HEK293T (cell line): ENCODE data around the gene NOL4L.

Experiments used
- CTCF ChIA-PET: fragments of 350-600 bp; formaldehyde crosslinking; extraction: SDS; loops from one replicate; lab custom pipeline; 2021; ENCODE audit warnings: antibody characterized with exemption, inconsistent platforms; lab: Yijun Ruan, JAX
- POLR2A ChIA-PET: fragments of 350-600 bp; formaldehyde crosslinking; extraction: SDS; loops from one replicate; lab custom pipeline; 2020; ENCODE audit warnings: antibody characterized with exemption, inconsistent platforms; lab: Yijun Ruan, JAX
- DNase-seq: peaks from one replicate; pipeline ENCODE4 v3.0.0; 2012; ENCODE audit warnings: mixed read lengths; ENCODE audit errors: extremely low spot score
- ARNT ChIP-seq: fragments of 450-650 bp; IDR thresholded peaks from 2 replicates; pipeline ENCODE4 v1.6.1; 2017; ENCODE audit warnings: mild to moderate bottlenecking
- BHLHE40 ChIP-seq: fragments of 450-650 bp; IDR thresholded peaks from 2 replicates; pipeline ENCODE4 v1.6.1; 2016; ENCODE audit warnings: mild to moderate bottlenecking, moderate library complexity, borderline replicate concordance
- CTBP1 ChIP-seq: fragments of 450-650 bp; IDR thresholded peaks from 2 replicates; pipeline ENCODE4 v1.6.1; 2016; ENCODE audit warnings: borderline replicate concordance
- ELF4 ChIP-seq: fragments of 450-650 bp; IDR thresholded peaks from 2 replicates; pipeline ENCODE4 v1.6.1; 2017; ENCODE audit warnings: antibody characterized with exemption
- FOXA1 ChIP-seq: fragments of 450-650 bp; IDR thresholded peaks from 2 replicates; pipeline ENCODE4 v1.6.1; 2016; ENCODE audit warnings: mild to moderate bottlenecking
- FOXK2 ChIP-seq: fragments of 450-650 bp; IDR thresholded peaks from 2 replicates; pipeline ENCODE4 v1.6.1; 2016; ENCODE audit warnings: mild to moderate bottlenecking
- FOXM1 ChIP-seq: fragments of 450-650 bp; IDR thresholded peaks from 2 replicates; pipeline ENCODE4 v1.6.1; 2017; ENCODE audit warnings: mild to moderate bottlenecking, borderline replicate concordance
- HDGF ChIP-seq: fragments of 450-650 bp; IDR thresholded peaks from 2 replicates; pipeline ENCODE4 v1.6.1; 2017; ENCODE audit warnings: antibody characterized with exemption, borderline replicate concordance
- L3MBTL2 ChIP-seq: fragments of 450-650 bp; conservative IDR thresholded peaks from 2 replicates; pipeline ENCODE4 v1.6.1; 2016; ENCODE audit warnings: mild to moderate bottlenecking
- LEF1 ChIP-seq: fragments of 450-650 bp; IDR thresholded peaks from 2 replicates; pipeline ENCODE4 v1.6.1; 2017; ENCODE audit warnings: mild to moderate bottlenecking, borderline replicate concordance
- NFRKB ChIP-seq: fragments of 450-650 bp; IDR thresholded peaks from 2 replicates; pipeline ENCODE4 v1.6.1; 2016; ENCODE audit warnings: mild to moderate bottlenecking, moderate library complexity
- SP1 ChIP-seq: fragments of 450-650 bp; IDR thresholded peaks from 2 replicates; pipeline ENCODE4 v1.6.1; 2017
- SUZ12 ChIP-seq: fragments of 450-650 bp; IDR thresholded peaks from 2 replicates; pipeline ENCODE4 v1.6.1; 2016; ENCODE audit warnings: mild to moderate bottlenecking
- TARDBP ChIP-seq: fragments of 450-650 bp; IDR thresholded peaks from 2 replicates; pipeline ENCODE4 v1.6.1; 2016
- ZNF384 ChIP-seq: fragments of 450-650 bp; IDR thresholded peaks from 2 replicates; pipeline ENCODE4 v1.6.1; 2016
- TF ChIP-seq, protein P1 (sequence below): fragments of 450-650 bp; IDR thresholded peaks from 2 replicates; pipeline ENCODE4 v1.6.1; 2016

The NOL4L gene

DNA sequence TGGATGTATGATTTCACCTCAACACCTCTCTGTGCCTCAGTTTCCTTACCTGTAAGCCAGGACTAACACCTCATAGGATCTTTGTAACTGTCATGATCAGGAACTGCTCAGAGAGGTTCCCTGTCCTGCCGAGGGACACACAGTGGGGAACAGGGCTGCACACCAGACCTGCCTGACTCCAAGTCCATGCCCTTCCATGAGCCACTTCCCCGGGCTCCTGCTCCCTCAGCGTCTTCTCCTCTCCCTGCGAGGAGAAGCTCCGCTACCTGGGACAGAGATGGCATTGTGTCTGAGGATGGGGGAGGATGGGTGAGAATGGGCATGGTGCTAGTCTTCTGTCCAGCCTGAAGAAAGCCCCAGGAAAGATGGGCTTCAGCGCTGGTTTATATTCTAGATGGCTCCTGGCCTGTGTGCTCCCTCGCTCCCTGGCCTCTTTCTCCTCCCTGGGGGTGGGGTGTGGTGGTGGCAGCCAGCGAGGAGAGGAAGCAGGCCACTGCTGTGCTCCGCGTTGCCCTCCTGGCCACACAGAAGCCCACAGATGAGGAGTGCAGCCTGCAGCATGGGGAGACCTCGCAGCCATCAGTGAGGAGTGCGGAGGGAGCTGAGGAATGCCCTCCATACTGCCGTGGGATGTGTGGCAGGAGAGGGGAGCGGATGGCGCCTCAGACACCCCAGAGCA lies 67.1 kb downstream of the NOL4L start:
- CTCF ChIA-PET = no interaction called here
- POLR2A ChIA-PET = no interaction called here

DNA sequence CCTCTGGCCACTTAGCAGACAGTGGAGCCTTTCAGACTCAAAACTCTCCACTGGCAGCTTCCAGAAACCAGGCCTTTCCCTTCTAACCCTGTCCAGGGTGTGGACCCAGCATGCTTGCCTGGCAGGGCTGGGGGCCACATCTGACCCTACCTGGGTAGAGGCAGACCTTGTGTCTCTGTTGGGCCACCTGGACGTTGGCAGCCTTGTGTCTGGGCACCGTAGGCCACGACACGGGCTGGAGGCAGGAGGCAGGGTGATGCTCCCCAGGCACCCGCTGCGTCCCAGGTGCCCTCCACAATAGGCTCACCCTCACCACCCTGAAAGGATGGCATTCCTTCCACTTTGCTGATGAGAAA lies 67.6 kb downstream of the NOL4L start:
- CTCF ChIA-PET = no interaction called here
- no peak for DNase-seq
- no peak for TF ChIP-seq LEF1
- POLR2A ChIA-PET = no interaction called here

More for the DNA sequence above, 67.1 kb downstream of the NOL4L start:
- DNase-seq = no peak
- TF ChIP-seq FOXK2 = no peak
- TF ChIP-seq L3MBTL2 = no peak
- no peak for TF ChIP-seq BHLHE40
- TF ChIP-seq CTBP1 = no peak
- TF ChIP-seq, protein P1, sequence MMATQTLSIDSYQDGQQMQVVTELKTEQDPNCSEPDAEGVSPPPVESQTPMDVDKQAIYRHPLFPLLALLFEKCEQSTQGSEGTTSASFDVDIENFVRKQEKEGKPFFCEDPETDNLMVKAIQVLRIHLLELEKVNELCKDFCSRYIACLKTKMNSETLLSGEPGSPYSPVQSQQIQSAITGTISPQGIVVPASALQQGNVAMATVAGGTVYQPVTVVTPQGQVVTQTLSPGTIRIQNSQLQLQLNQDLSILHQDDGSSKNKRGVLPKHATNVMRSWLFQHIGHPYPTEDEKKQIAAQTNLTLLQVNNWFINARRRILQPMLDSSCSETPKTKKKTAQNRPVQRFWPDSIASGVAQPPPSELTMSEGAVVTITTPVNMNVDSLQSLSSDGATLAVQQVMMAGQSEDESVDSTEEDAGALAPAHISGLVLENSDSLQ = no peak
- TF ChIP-seq FOXA1 = no peak
- no peak for TF ChIP-seq FOXM1
- no peak for TF ChIP-seq LEF1
- TF ChIP-seq ARNT = no peak
- TF ChIP-seq SP1 = no peak
- TF ChIP-seq NFRKB = no peak
- TF ChIP-seq ELF4 = no peak
- TF ChIP-seq TARDBP = no peak
- TF ChIP-seq HDGF = no peak
- TF ChIP-seq SUZ12 = no peak

DNA sequence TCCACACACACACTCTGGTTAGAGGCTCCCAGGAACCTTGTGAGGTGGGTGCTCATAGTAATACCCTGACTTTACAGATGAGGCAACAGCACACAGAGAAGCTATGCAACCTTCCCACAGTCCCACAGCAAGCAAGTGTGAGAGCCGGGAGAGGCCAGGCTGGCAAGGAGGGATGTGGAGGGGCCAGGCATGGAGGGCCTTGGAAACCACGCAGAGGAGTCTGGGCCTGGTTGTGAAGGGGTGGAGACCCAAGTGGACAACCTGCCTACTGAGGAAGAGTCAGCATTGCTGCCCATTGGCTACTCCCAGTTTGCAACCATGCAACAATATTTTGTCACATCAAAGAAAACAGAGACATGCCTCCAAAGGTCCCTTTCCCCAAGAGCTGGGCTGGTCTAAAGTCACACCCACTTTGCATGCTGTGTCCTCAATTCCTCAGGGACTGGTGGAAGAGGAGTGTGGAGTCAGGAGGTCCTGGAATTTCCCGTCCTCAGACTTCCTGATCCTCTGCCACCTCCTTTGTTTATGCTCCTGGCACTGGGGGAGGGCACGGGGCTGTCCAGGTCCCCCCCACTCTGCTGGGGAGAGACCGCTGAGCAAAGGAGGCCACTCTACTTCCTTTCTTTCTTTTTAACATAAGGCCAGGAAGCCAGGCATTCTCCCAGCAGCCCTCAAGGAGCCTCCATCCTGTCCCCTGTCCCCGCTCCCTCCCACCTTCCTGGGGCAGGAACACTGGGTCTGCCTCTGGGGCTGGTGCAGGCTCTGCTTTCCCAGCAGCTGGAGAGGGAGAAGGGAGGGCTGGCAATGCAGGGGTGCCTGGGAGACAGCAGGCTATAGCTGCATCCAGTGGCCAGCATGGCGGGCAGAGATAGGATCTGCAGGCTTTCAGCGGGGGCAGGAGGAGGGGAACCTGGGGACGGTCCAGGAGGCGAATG lies 68.3 kb downstream of the NOL4L start:
- CTCF ChIA-PET = no interaction called here
- POLR2A ChIA-PET = no interaction called here
- TF ChIP-seq CTBP1 = no peak
- no peak for TF ChIP-seq ARNT
- no peak for TF ChIP-seq FOXM1
- TF ChIP-seq SP1 = no peak
- no peak for TF ChIP-seq HDGF
- TF ChIP-seq LEF1 = no peak
- TF ChIP-seq ZNF384 = no peak
- no peak for TF ChIP-seq FOXA1
- TF ChIP-seq L3MBTL2 = no peak
- TF ChIP-seq BHLHE40 = no peak
- no peak for TF ChIP-seq NFRKB
- TF ChIP-seq SUZ12 = no peak
- no peak for TF ChIP-seq ELF4
- TF ChIP-seq TARDBP = no peak
- no peak for TF ChIP-seq FOXK2
- DNase-seq = no peak

DNA sequence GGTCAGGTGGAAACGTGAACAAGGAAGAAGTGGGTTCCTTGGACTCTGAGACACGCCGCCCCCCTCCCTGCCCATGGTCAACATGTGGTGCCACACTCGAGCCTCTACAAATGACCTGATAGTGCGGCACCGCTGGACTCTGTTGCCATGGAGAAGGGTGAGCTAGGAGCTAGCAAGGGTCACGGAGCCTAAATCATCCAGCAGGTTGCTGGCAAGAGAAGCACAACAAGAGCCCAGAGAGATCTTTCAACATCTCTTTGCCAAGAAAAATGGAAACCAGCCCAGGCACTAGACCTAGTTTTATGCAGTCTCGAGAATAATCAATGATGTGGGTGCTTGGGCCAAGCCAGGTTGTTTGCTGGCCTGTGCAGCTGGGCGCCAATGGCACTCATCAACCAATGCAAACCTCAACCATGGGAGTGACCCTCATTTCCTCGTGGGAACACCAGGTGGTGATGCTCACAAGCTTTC lies 69.5 kb downstream of the NOL4L start:
- TF ChIP-seq L3MBTL2 (no peak), HDGF (no peak), BHLHE40 (no peak), SUZ12 (no peak), LEF1 (no peak), ELF4 (no peak), FOXM1 (no peak), ARNT (no peak), SP1 (no peak), NFRKB (no peak)
- CTCF ChIA-PET = interaction anchor here (0.6 to 1.0 kb wide), 3 partner anchors 8 to 148 kb away, joined by 4 to 5 read pairs (median 4); no protein-coding TSS in a partner anchor
- DNase-seq = no peak
- POLR2A ChIA-PET = no interaction called here

DNA sequence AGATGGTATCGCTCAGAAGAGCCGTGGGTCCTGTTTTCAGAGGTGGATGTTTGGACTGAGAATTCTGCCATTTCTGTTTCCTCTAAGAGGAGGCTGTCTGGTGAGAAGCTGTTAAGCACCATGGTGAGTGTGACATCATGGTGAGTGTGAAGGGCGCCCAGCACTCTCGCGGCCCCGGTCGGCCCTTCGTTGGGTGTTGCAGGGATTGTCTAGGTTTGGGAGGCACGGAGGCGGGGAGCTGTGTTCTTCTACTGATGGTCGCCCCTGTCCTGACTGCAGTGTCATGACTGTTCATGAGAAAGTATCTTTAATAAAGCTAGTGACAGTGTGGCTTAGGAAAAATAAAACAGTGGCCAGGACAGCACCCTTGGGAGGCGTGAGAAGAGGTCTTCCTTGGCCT lies 70.4 kb downstream of the NOL4L start:
- POLR2A ChIA-PET = no interaction called here
- TF ChIP-seq HDGF (no peak), SP1 (no peak), NFRKB (no peak), TARDBP (no peak), FOXK2 (no peak), CTBP1 (no peak), ELF4 (no peak), BHLHE40 (no peak), L3MBTL2 (no peak), LEF1 (no peak), FOXM1 (no peak)
- TF ChIP-seq, protein P1 = no peak
- no peak for DNase-seq
- CTCF ChIA-PET = interaction anchor here (0.9 to 1.0 kb wide), 2 partner anchors 9 to 140 kb away, joined by 4 read pairs; no protein-coding TSS in a partner anchor

DNA sequence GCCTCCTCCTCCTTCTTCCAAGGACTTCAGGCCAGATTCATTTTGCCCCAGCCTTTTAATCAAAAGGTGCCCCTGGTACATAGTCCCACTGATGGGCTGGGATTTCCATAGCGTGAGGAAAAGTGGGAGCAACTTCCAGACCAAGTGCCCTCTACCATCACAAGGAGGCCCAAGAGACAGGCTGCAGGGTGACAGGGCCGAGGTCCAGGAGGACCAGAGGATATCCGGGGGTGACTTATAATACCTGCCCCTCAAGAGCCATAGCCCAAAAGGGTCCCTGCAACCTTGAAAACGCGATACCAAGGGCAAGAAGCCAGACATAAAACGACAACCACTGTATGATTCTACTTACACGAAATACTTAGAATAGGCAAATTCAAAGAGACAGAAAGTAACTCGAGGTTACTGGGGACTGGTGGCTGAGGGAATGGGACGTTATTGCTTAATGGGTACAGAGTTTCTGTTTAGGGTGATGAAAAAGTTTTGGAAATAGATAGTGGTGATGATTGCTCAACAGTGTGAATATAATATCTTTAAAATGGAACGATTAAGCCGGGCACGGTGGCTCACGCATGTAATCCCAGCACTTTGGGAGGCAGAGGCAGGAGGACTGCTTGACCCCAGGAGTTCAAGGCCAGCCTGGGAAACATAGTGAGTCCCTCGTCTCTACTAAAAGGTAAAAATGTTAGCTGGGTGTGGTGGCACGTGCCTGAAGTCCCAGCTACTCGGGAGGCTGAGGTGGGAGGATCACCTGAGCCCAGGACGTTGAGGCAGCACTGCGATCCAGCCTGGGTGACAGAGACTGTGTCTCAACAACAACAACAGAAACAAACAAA lies 71.9 kb downstream of the NOL4L start:
- ChIA-PET POLR2A (no interaction called here), CTCF (no interaction called here)
- TF ChIP-seq ARNT (no peak), CTBP1 (no peak), NFRKB (no peak), FOXK2 (no peak), L3MBTL2 (no peak), SP1 (no peak), TARDBP (no peak), FOXM1 (no peak), HDGF (no peak), ELF4 (no peak), ZNF384 (no peak), BHLHE40 (no peak), SUZ12 (no peak), LEF1 (no peak), FOXA1 (no peak)
- TF ChIP-seq, protein P1 = no peak
- DNase-seq = no peak
